Activated CD8-positive, alpha-beta T cell treated with anti-CD3 and anti-CD28 coated beads, Interleukin-2, amount 10 ng/mL, durations not matched to agents 7 days and 5 days (primary cell): ENCODE results near the gene VASH2. TPM values are rescaled to one million over a fixed set of nuclear protein-coding genes. Genes with fewer than 3 reads are reported as not detected.

Source experiments
- ATAC-seq: fragments of 150-1000 bp; cut with Tn5 transposase; one replicate; pipeline ENCODE4 v1.10.0; 2021; ENCODE audit warnings: moderate library complexity
- CTCF ChIA-PET: fragments of 350-600 bp; sonication (Branson Sonifier 250); formaldehyde crosslinking; loops from one replicate; lab custom pipeline; 2021; ENCODE audit warnings: antibody characterized with exemption; lab: Charles Lee
- POLR2A ChIA-PET: fragments of 350-600 bp; sonication (Branson Sonifier 250); formaldehyde crosslinking; loops from one replicate; lab custom pipeline; 2021; ENCODE audit warnings: antibody characterized with exemption; lab: Charles Lee
- DNase-seq: peaks from one replicate; pipeline ENCODE4 v3.0.0-alpha.2; 2020
- H3K27ac Mint-ChIP-seq: one replicate; pipeline ENCODE4 v1.8.0; 2021; ENCODE audit warnings: mild to moderate bottlenecking, mixed read lengths
- H3K27me3 Mint-ChIP-seq: one replicate; pipeline ENCODE4 v1.8.0; 2021; ENCODE audit warnings: low read depth, mixed read lengths
- H3K36me3 Mint-ChIP-seq: one replicate; pipeline ENCODE4 v1.8.0; 2021; ENCODE audit warnings: low read depth, mixed read lengths
- H3K4me1 Mint-ChIP-seq: one replicate; pipeline ENCODE4 v1.8.0; 2021; ENCODE audit warnings: low read depth, mixed read lengths
- H3K4me3 Mint-ChIP-seq: one replicate; pipeline ENCODE4 v1.8.0; 2021; ENCODE audit warnings: mild to moderate bottlenecking, mixed read lengths
- H3K9me3 Mint-ChIP-seq: one replicate; pipeline ENCODE4 v1.8.0; 2022; ENCODE audit warnings: mixed read lengths; ENCODE audit not compliant: insufficient read depth
- total RNA-seq, 2 experiments: library from RNA; stranded (reverse); gene quantifications; one replicate each; pipeline ENCODE4 v1.2.3, GENCODE V29; 2021

VASH2 gene
- total RNA-seq, 2 experiments from 2014 or later: 0.16 to 0.21 TPM

- DNase-seq (no peak), ATAC-seq (no peak)
- Mint-ChIP-seq H3K4me3 (no peak overlapping the region), H3K27me3 (peaks cover 11% of the 10 kb centered on the region), H3K27ac (no peak overlapping the region), H3K9me3 (no peaks in the 10 kb centered on the region), H3K36me3 (no peaks in the 10 kb centered on the region), H3K4me1 (peaks cover 4% of the 10 kb centered on the region)
- POLR2A ChIA-PET: interaction anchor here (1.0 kb wide), 1 partner anchor 37 kb away, joined by 3 read pairs; no protein-coding TSS in a partner anchor
- CTCF ChIA-PET: no interaction called here
Observed at GRCh38 chr1:212915245-212916091, 34.9 kb upstream of the VASH2 start.

GRCh38 chr1:212916481-212917133 is 33.7 kb upstream of the VASH2 start:
- no peak for ATAC-seq
- no peaks in the 10 kb centered on the region for H3K9me3 Mint-ChIP-seq
- no peak for DNase-seq
- peaks cover 11% of the 10 kb centered on the region for H3K27me3 Mint-ChIP-seq
- H3K36me3 Mint-ChIP-seq: no peaks in the 10 kb centered on the region
- POLR2A ChIA-PET: no interaction called here
- no peak overlapping the region for H3K4me3 Mint-ChIP-seq
- H3K27ac Mint-ChIP-seq: no peak overlapping the region
- CTCF ChIA-PET: no interaction called here
- peaks cover 4% of the 10 kb centered on the region for H3K4me1 Mint-ChIP-seq

- CTCF ChIA-PET: interaction anchor here (1.2 kb wide), 1 partner anchor 163 kb away, joined by 3 read pairs; no protein-coding TSS in a partner anchor
- POLR2A ChIA-PET: no interaction called here
- Mint-ChIP-seq H3K36me3 (no peaks in the 10 kb centered on the region), H3K27ac (no peak overlapping the region), H3K27me3 (peaks cover 11% of the 10 kb centered on the region), H3K9me3 (no peaks in the 10 kb centered on the region), H3K4me1 (peaks cover 4% of the 10 kb centered on the region), H3K4me3 (no peak overlapping the region)
- ATAC-seq: no peak
- DNase-seq: no peak
Observed at GRCh38 chr1:212917134-212917485, 33.2 kb upstream of the VASH2 start.

- no peaks in the 10 kb centered on the region for H3K9me3 Mint-ChIP-seq
- DNase-seq (no peak), ATAC-seq (no peak)
- no peak overlapping the region for H3K4me3 Mint-ChIP-seq
- H3K36me3 Mint-ChIP-seq: no peaks in the 10 kb centered on the region
- peaks cover 4% of the 10 kb centered on the region for H3K4me1 Mint-ChIP-seq
- H3K27ac Mint-ChIP-seq: no peak overlapping the region
- H3K27me3 Mint-ChIP-seq: peaks cover 11% of the 10 kb centered on the region
- POLR2A ChIA-PET: no interaction called here
- CTCF ChIA-PET: interaction anchor here (1.2 kb wide), 1 partner anchor 163 kb away, joined by 3 read pairs; no protein-coding TSS in a partner anchor
Observed at GRCh38 chr1:212917858-212918257, 32.5 kb upstream of the VASH2 start.

DNA sequence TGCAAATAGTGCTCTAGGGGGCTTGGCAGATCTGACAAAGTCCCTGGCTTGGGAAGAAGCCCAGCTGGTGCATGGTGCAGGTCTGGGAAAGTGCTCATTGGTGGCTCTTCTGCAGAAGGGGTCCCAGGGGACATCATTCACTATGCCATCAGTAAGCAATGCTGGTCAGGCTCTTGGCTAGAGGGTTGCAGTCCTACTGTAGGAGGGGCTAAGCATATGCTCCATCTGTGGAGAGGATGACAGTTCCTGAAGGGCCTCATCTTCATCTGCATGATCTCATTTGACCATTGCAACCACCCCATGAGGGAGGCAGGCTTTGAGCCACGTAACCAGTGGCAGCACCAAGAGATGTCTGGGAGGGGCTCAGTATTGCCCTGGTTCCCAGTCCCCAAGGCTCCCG is 31.5 kb upstream of the VASH2 start:
- DNase-seq: no peak
- POLR2A ChIA-PET: no interaction called here
- H3K36me3 Mint-ChIP-seq: no peaks in the 10 kb centered on the region
- H3K9me3 Mint-ChIP-seq: no peaks in the 10 kb centered on the region
- peaks cover 4% of the 10 kb centered on the region for H3K4me1 Mint-ChIP-seq
- H3K4me3 Mint-ChIP-seq: no peak overlapping the region
- CTCF ChIA-PET: no interaction called here
- no peak overlapping the region for H3K27ac Mint-ChIP-seq
- ATAC-seq: no peak
- peaks cover 11% of the 10 kb centered on the region for H3K27me3 Mint-ChIP-seq

- no peak for ATAC-seq
- H3K9me3 Mint-ChIP-seq: no peaks in the 10 kb centered on the region
- CTCF ChIA-PET: interaction anchor here (0.8 to 1.2 kb wide), 3 partner anchors 56 to 219 kb away, joined by 3 read pairs; no protein-coding TSS in a partner anchor
Observed at GRCh38 chr1:212920246-212920645, 30.1 kb upstream of the VASH2 start.

DNA sequence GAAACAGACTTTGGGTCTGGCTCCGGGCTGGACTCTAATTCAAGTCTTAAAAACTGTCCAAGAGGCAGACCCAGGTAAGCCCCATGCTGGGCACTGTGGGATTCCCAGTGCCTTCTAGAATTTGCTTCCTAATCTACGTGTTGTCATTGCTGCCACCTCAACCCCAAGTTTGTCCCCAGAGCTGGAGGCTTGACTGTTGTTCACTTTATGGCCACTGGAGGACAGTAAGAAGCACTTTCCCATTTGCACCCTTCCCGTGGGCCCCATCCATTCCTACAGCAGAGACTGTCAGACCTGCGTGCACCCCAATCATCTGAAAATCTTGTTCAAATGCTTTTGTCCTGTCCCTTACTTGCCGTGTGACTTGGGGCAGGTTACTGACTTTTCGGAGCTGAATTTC is 29.4 kb upstream of the VASH2 start:
- no peak for DNase-seq
- no peaks in the 10 kb centered on the region for H3K9me3 Mint-ChIP-seq
- H3K27ac Mint-ChIP-seq: no peak overlapping the region
- H3K27me3 Mint-ChIP-seq: peaks cover 11% of the 10 kb centered on the region
- H3K36me3 Mint-ChIP-seq: no peaks in the 10 kb centered on the region
- H3K4me3 Mint-ChIP-seq: no peak overlapping the region
- ChIA-PET CTCF (interaction anchor here (0.6 to 1.2 kb wide), 6 partner anchors 37 to 465 kb away, joined by 3 read pairs; no protein-coding TSS in a partner anchor), POLR2A (interaction anchor here (0.6 kb wide), 1 partner anchor 12 kb away, joined by 3 read pairs; no protein-coding TSS in a partner anchor)
- H3K4me1 Mint-ChIP-seq: peaks cover 6% of the 10 kb centered on the region
- no peak for ATAC-seq

More at GRCh38 chr1:212920246-212920645, 30.1 kb upstream of the VASH2 start:
- Mint-ChIP-seq H3K27ac (no peak overlapping the region), H3K4me1 (peaks cover 4% of the 10 kb centered on the region), H3K27me3 (peaks cover 12% of the 10 kb centered on the region), H3K36me3 (no peaks in the 10 kb centered on the region), H3K4me3 (no peak overlapping the region)
- no peak for DNase-seq
- POLR2A ChIA-PET: no interaction called here

DNA sequence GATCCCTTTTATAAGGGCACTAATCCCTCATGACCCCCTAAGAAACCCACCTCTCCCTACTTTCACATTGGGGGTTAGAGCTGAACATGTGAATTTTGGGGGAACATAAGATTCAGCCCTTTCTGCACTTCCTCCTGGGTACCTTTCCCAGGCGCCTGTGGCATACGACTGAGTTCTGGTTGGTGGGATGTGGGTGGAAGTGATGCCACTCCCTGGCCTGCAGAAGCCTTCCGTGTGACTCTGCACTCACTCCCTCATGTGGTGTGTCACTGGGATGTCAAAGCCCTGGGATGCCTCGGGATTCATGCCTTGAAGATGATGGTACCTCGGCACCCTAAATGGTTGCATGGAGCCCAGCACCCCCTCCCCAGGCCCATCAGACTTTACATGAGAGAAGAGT is 28.3 kb upstream of the VASH2 start:
- no peaks in the 10 kb centered on the region for H3K9me3 Mint-ChIP-seq
- CTCF ChIA-PET: interaction anchor here (0.8 to 0.9 kb wide), 2 partner anchors 36 to 466 kb away, joined by 3 read pairs; no protein-coding TSS in a partner anchor
- POLR2A ChIA-PET: no interaction called here
- no peaks in the 10 kb centered on the region for H3K36me3 Mint-ChIP-seq
- DNase-seq (no peak), ATAC-seq (no peak)
- H3K4me3 Mint-ChIP-seq: no peak overlapping the region
- H3K4me1 Mint-ChIP-seq: peaks cover 2% of the 10 kb centered on the region
- H3K27me3 Mint-ChIP-seq: peaks cover 8% of the 10 kb centered on the region
- H3K27ac Mint-ChIP-seq: no peak overlapping the region

GRCh38 chr1:212926372-212926771 is 24.0 kb upstream of the VASH2 start:
- H3K4me1 Mint-ChIP-seq: peaks cover 2% of the 10 kb centered on the region
- H3K36me3 Mint-ChIP-seq: no peaks in the 10 kb centered on the region
- peaks cover 2% of the 10 kb centered on the region for H3K27me3 Mint-ChIP-seq
- POLR2A ChIA-PET: no interaction called here
- CTCF ChIA-PET: no interaction called here
- no peak for DNase-seq
- no peak overlapping the region for H3K4me3 Mint-ChIP-seq
- no peak for ATAC-seq
- H3K9me3 Mint-ChIP-seq: no peaks in the 10 kb centered on the region
- no peak overlapping the region for H3K27ac Mint-ChIP-seq

GRCh38 chr1:212928323-212929291 is 21.7 kb upstream of the VASH2 start:
- POLR2A ChIA-PET: no interaction called here
- Mint-ChIP-seq H3K27ac (no peak overlapping the region), H3K27me3 (peaks cover 2% of the 10 kb centered on the region), H3K9me3 (no peaks in the 10 kb centered on the region), H3K4me1 (peaks cover 2% of the 10 kb centered on the region), H3K4me3 (no peak overlapping the region), H3K36me3 (no peaks in the 10 kb centered on the region)
- DNase-seq (no peak), ATAC-seq (no peak)
- CTCF ChIA-PET: no interaction called here

GRCh38 chr1:212930986-212931678 is 19.2 kb upstream of the VASH2 start:
- H3K27me3 Mint-ChIP-seq: peaks cover 8% of the 10 kb centered on the region
- ATAC-seq: no peak
- no peak overlapping the region for H3K4me3 Mint-ChIP-seq
- H3K4me1 Mint-ChIP-seq: no peaks in the 10 kb centered on the region
- CTCF ChIA-PET: no interaction called here
- POLR2A ChIA-PET: no interaction called here
- H3K27ac Mint-ChIP-seq: no peak overlapping the region
- H3K36me3 Mint-ChIP-seq: no peaks in the 10 kb centered on the region
- no peaks in the 10 kb centered on the region for H3K9me3 Mint-ChIP-seq
- DNase-seq: peak; percentile 18
